Activated CD4-positive, CD25-positive, alpha-beta regulatory T cell treated with anti-CD3 and anti-CD28 coated beads, Interleukin-2, amount 50 U/mL, for 16 hours (primary cell): ENCODE results near the gene GRIK4.

Source experiments
- DNase-seq: peaks from one replicate; pipeline ENCODE4 v3.0.0-alpha.2; 2020; ENCODE audit warnings: low read depth, low spot score

GRIK4 gene

GRCh38 chr11:120667934-120668333 lies 156.4 kb downstream of the GRIK4 start:
- DNase-seq, result no peak

- DNase-seq, result no peak
Measured at GRCh38 chr11:120668537-120668936, 157.0 kb downstream of the GRIK4 start.

- no peak for DNase-seq
Measured at GRCh38 chr11:120674542-120674941, 163.0 kb downstream of the GRIK4 start.

GRCh38 chr11:120675171-120675570 lies 163.6 kb downstream of the GRIK4 start:
- DNase-seq, result no peak

- no peak for DNase-seq
Measured at GRCh38 chr11:120676991-120677390, 165.4 kb downstream of the GRIK4 start.

- no peak for DNase-seq
Measured at GRCh38 chr11:120680322-120680721, 168.8 kb downstream of the GRIK4 start.

GRCh38 chr11:120681434-120682331 lies 170.1 kb downstream of the GRIK4 start:
- no peak for DNase-seq

GRCh38 chr11:120682332-120682649 lies 170.7 kb downstream of the GRIK4 start:
- no peak for DNase-seq

- DNase-seq, result no peak
Measured at GRCh38 chr11:120682866-120683265, 171.3 kb downstream of the GRIK4 start.

- DNase-seq, result no peak
Measured at GRCh38 chr11:120686516-120686915, 175.0 kb downstream of the GRIK4 start.

- DNase-seq, result no peak
Measured at GRCh38 chr11:120688163-120688562, 176.6 kb downstream of the GRIK4 start.

GRCh38 chr11:120689596-120690275 lies 178.2 kb downstream of the GRIK4 start:
- no peak for DNase-seq

- DNase-seq, result no peak
Measured at GRCh38 chr11:120690406-120690805, 178.9 kb downstream of the GRIK4 start.

GRCh38 chr11:120694726-120695125 lies 183.2 kb downstream of the GRIK4 start:
- DNase-seq, result no peak

- no peak for DNase-seq
Measured at GRCh38 chr11:120695426-120695825, 183.9 kb downstream of the GRIK4 start.

GRCh38 chr11:120695939-120696338 lies 184.4 kb downstream of the GRIK4 start:
- DNase-seq, result no peak

- no peak for DNase-seq
Measured at GRCh38 chr11:120696597-120697218, 185.2 kb downstream of the GRIK4 start.

GRCh38 chr11:120698918-120699317 lies 187.4 kb downstream of the GRIK4 start:
- no peak for DNase-seq

- DNase-seq, result no peak
Measured at GRCh38 chr11:120702656-120703055, 191.1 kb downstream of the GRIK4 start.

- DNase-seq, result no peak
Measured at GRCh38 chr11:120703358-120704152, 192.0 kb downstream of the GRIK4 start.

- no peak for DNase-seq
Measured at GRCh38 chr11:120704256-120704750, 192.8 kb downstream of the GRIK4 start.

- DNase-seq, result no peak
Measured at GRCh38 chr11:120706257-120706656, 194.7 kb downstream of the GRIK4 start.
